Measurements from ENCODE around the gene SGK1.

DNA sequence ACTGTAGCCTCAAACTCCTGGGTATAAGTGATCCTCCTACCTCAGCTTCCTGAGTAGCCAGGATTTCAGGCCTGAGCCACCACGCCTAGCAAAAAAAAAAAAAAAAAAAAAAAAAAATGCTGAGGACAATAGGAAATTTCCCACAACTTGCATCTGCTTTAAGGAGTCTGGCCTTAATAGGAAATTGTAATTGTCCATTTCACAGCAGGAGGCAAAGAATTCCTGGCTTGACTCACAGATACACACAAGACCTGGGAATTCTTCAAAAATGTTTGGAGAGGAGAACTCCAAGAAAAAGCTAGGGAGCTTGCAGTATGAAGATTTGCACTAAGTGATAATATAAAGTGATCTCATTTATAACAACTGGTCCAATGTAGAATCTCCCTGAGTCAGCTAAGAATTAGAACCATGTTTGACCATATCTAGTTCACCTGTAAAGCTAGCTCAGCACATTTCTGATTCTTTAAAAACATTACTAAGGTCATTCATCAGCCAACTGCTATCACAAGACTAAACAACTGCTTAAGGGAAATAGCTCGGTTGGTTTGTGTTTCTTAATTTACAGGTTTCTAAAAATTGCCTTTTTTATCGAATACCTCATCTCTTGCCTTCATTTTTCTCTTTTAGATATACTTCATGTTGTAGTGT lies 185.3 kb downstream of the SGK1 start:
- TF ChIP-seq, protein P1, sequence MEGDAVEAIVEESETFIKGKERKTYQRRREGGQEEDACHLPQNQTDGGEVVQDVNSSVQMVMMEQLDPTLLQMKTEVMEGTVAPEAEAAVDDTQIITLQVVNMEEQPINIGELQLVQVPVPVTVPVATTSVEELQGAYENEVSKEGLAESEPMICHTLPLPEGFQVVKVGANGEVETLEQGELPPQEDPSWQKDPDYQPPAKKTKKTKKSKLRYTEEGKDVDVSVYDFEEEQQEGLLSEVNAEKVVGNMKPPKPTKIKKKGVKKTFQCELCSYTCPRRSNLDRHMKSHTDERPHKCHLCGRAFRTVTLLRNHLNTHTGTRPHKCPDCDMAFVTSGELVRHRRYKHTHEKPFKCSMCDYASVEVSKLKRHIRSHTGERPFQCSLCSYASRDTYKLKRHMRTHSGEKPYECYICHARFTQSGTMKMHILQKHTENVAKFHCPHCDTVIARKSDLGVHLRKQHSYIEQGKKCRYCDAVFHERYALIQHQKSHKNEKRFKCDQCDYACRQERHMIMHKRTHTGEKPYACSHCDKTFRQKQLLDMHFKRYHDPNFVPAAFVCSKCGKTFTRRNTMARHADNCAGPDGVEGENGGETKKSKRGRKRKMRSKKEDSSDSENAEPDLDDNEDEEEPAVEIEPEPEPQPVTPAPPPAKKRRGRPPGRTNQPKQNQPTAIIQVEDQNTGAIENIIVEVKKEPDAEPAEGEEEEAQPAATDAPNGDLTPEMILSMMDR (IDR thresholded peaks at IDR 0.05) = no peak
- no peak for TF ChIP-seq POLR2A (IDR thresholded peaks at IDR 0.05)
